ENCODE data around the gene SPATS2.

Gene SPATS2

DNA sequence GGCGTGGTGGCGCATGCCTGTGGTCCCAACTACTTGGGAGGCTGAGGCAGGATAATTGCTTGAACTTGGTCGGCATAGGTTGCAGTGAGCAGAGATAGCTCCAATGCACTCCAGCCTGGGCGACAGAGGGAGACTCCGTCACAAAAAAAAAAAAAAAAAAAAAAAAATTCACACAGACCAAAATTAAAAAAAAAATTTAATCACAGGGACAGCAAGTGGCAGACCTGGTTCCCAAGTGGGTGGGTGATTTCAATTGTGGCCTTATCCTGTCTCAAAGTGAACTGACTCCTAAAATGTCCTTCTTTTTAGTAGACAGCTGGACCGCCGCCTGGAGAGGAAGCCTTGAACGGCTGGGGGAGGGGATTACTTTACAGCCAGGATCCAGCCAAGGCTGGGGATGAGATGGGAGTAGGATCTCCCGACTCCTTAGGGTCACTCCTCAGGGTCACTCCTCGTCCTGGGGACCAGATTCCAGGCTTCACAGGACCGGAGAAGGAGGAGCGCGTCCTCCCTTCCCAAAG lies 170.0 kb downstream of the SPATS2 start:
- no peaks in the 10 kb centered on the region for H3K79me2 ChIP-seq (ENCODE audit: control insufficient read depth, low read length)
- peak overlapping the region; percentile 72 for H3K4me3 ChIP-seq (ENCODE audit: low read length)
- H3K9me2 ChIP-seq (replicated peaks; ENCODE audit: control insufficient read depth, low read length): no peaks in the 10 kb centered on the region
- no peaks in the 10 kb centered on the region for H4K20me1 ChIP-seq (ENCODE audit: control insufficient read depth, insufficient read depth, low read depth, low read length)
- H3F3A ChIP-seq (ENCODE audit: control insufficient read depth, insufficient read depth): peaks cover 21% of the 10 kb centered on the region
- H3K36me3 ChIP-seq (ENCODE audit: control insufficient read depth, low read length): no peaks in the 10 kb centered on the region
- peaks cover 49% of the 10 kb centered on the region for H3K4me1 ChIP-seq (ENCODE audit: control insufficient read depth, low read length)
- peaks cover 10% of the 10 kb centered on the region for H3K27me3 ChIP-seq (ENCODE audit: control insufficient read depth, low read length)
- peak overlapping the region; percentile 80 for H3K27ac ChIP-seq (ENCODE audit: low read depth, low read length)
- H3K4me2 ChIP-seq (ENCODE audit: low read length): peak overlapping the region; percentile 72
- TF ChIP-seq EZH2phosphoT487 (IDR thresholded peaks at IDR 0.05; ENCODE audit: borderline replicate concordance, low read length): no peak
- no peaks in the 10 kb centered on the region for H3K9me3 ChIP-seq (ENCODE audit: control insufficient read depth, insufficient read depth, low read length)

GRCh38 chr12:49537752-49538509 lies 170.7 kb downstream of the SPATS2 start:
- H3K4me3 ChIP-seq (ENCODE audit: low read length): peak overlapping the region; percentile 72
- H3K27ac ChIP-seq (ENCODE audit: low read depth, low read length): peak overlapping the region; percentile 80
- peaks cover 21% of the 10 kb centered on the region for H3F3A ChIP-seq (ENCODE audit: control insufficient read depth, insufficient read depth)
- H3K36me3 ChIP-seq (ENCODE audit: control insufficient read depth, low read length): no peaks in the 10 kb centered on the region
- H3K79me2 ChIP-seq (ENCODE audit: control insufficient read depth, low read length): no peaks in the 10 kb centered on the region
- no peaks in the 10 kb centered on the region for H4K20me1 ChIP-seq (ENCODE audit: control insufficient read depth, insufficient read depth, low read depth, low read length)
- TF ChIP-seq CTCF (IDR thresholded peaks at IDR 0.05; ENCODE audit: low read depth, low read length, poor library complexity, severe bottlenecking): no peak
- TF ChIP-seq EZH2phosphoT487 (IDR thresholded peaks at IDR 0.05; ENCODE audit: borderline replicate concordance, low read length): no peak
- H3K9me2 ChIP-seq (replicated peaks; ENCODE audit: control insufficient read depth, low read length): no peaks in the 10 kb centered on the region
- peak overlapping the region; percentile 72 for H3K4me2 ChIP-seq (ENCODE audit: low read length)
- H3K4me1 ChIP-seq (ENCODE audit: control insufficient read depth, low read length): peaks cover 50% of the 10 kb centered on the region
- H3K9me3 ChIP-seq (ENCODE audit: control insufficient read depth, insufficient read depth, low read length): no peaks in the 10 kb centered on the region
- peaks cover 10% of the 10 kb centered on the region for H3K27me3 ChIP-seq (ENCODE audit: control insufficient read depth, low read length)

DNA sequence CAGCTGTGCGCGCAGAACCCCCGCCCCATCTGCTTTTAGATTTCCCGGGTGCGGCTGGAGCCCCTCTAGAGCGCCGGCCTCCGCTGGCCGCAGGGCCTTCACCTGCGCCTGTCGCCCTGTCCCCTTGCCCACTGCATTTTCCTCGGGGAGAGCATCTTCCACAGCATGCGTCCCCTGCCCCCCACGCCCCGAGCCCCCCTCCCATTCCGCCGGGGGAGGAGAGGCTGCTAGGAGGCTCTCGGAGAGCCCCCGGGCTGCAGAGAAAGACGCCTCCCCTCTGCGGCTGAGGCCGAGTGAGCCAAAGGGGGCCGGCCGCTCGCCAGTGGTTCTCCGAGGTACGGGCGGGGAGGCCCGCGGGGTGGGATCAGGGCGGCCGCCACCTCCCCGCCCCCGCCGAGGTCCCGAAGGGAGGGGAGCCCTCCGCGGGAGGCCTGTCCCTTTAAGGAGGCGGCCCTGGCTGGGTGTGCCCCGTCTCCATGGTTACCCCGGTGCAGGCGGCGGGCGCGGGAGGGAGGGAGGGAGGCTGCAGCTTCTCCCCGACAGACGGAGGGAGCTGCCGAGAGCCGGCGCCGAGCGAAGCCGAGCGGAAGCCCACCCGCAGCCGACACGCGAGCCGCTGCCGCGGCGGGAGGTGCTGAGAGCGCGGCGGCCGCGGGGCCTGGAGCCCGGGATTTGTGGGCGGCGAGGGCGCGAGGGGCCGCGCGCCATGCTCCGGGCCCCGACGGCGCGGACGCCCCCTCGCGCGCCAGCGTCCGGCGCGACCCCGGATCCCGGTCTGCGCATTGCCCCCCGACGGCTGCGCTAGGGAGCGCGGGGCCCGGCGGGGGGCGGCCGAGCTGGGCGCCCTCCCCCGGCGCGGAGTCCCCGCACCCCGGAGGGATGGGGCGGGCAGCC lies 171.5 kb downstream of the SPATS2 start, which contains the start of gene KCNH3:
Gene KCNH3, plus strand, starts transcription at position 521 of the 894 bp plus-strand sequence. CDS start 387 bp downstream, outside the sequence.
- Histone ChIP-seq H3K27ac (ENCODE audit: low read depth, low read length) (peak within 1 kb of the TSS; percentile 80), H3F3A (ENCODE audit: control insufficient read depth, insufficient read depth) (peaks cover 21% of the 10 kb centered on the region), H3K9me2 (replicated peaks; ENCODE audit: control insufficient read depth, low read length) (no peaks in the 10 kb centered on the region), H4K20me1 (ENCODE audit: control insufficient read depth, insufficient read depth, low read depth, low read length) (no peaks in the 10 kb centered on the region), H3K79me2 (ENCODE audit: control insufficient read depth, low read length) (no peaks in the 10 kb centered on the region), H3K36me3 (ENCODE audit: control insufficient read depth, low read length) (no peaks in the 10 kb centered on the region), H3K4me3 (ENCODE audit: low read length) (peak within 1 kb of the TSS; percentile 72), H3K9me3 (ENCODE audit: control insufficient read depth, insufficient read depth, low read length) (no peaks in the 10 kb centered on the region), H3K27me3 (ENCODE audit: control insufficient read depth, low read length) (peaks cover 10% of the 10 kb centered on the region), H3K4me2 (ENCODE audit: low read length) (peak within 1 kb of the TSS; percentile 72), H3K4me1 (ENCODE audit: control insufficient read depth, low read length) (peaks cover 56% of the 10 kb centered on the region)
- TF ChIP-seq EZH2phosphoT487 (IDR thresholded peaks at IDR 0.05; ENCODE audit: borderline replicate concordance, low read length) (no peak), CTCF (IDR thresholded peaks at IDR 0.05; ENCODE audit: low read depth, low read length, poor library complexity, severe bottlenecking) (no peak)
